ENCODE data around the gene ACP7.
A peak's percentile ranks its signal among the peaks of the same experiment; 100 is the strongest.
"Not testable (repeated sequence)": the region's sequence is repeated elsewhere in the genome, so short reads cannot be mapped to it uniquely, and the experiment has no call there.

Gene ACP7

GRCh38 chr19:39083983-39084731 is at the start of gene ACP7:
Gene ACP7, plus strand, starts transcription at chr19:39084368. Its CDS starts 902 bp downstream, at chr19:39085270.
- DNase-seq, result no peak

- no peak for DNase-seq
These were observed 47.6 kb upstream of the ACP7 start for GRCh38 chr19:39036581-39036980.

DNA sequence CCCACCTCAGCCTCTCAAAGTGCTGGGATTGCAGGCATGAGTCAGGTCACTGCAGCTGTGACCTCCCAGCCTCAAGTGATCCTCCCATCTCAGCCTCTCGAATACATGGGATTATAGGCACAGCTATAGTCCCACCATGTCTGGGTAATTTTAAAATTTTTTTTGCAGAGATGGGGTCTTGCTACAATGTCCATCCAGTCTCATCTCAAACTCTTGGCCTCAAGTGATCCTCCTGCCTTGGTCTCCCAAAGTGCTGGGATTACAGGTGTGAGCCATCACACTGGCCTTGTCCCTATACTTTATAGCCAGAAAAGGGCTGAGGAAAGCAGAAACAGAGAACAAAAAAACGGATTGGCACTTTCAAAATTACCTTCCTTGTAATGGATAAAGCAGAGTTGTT is 47.0 kb upstream of the ACP7 start:
- no peak for DNase-seq

- peak; percentile 19 for DNase-seq
These were observed 46.1 kb upstream of the ACP7 start for GRCh38 chr19:39038098-39038497.

- no peak for DNase-seq
These were observed 38.7 kb upstream of the ACP7 start for GRCh38 chr19:39045506-39045905.

DNA sequence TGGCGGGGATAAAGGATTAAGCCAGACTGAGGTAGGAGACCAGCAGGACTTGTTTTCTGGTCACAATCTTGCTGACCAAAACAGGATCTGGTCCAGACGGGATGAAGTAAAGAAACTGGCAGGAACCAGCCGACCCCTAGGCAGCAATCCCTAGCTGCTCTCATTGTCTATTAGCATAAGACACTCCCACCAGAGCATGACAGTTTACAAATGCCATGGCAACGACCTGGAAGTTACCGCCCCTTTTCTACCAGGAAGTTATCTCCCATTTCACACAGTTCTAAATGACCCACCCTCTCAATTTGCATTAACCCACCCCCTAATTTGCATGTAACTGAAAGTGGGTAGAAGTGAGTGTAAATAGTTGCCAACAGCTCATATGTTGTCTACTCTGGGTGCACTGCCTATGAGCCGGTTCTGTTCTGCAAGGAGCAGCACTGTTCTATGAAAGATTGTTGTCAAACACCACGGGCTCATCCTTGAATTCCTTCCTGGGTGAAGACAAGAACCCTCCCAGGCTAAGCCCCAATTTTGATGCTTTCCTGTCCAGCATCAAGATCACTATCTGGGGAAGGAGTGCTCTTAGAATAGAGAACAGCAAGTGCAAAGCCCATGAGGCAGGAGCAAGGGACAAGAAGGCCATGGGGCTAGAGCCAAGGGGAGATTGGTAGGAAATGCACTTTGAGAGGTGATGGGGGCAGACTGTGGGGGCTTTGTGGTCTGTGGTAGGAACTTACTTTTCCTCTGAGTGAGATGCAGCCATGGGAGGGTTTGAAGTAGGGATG is 37.9 kb upstream of the ACP7 start:
- DNase-seq, result no peak

GRCh38 chr19:39047073-39047472 is 37.1 kb upstream of the ACP7 start:
- DNase-seq, result no peak

GRCh38 chr19:39052243-39052746 is 31.9 kb upstream of the ACP7 start:
- DNase-seq, result no peak

- DNase-seq, result no peak
These were observed 31.3 kb upstream of the ACP7 start for GRCh38 chr19:39052846-39053245.

DNA sequence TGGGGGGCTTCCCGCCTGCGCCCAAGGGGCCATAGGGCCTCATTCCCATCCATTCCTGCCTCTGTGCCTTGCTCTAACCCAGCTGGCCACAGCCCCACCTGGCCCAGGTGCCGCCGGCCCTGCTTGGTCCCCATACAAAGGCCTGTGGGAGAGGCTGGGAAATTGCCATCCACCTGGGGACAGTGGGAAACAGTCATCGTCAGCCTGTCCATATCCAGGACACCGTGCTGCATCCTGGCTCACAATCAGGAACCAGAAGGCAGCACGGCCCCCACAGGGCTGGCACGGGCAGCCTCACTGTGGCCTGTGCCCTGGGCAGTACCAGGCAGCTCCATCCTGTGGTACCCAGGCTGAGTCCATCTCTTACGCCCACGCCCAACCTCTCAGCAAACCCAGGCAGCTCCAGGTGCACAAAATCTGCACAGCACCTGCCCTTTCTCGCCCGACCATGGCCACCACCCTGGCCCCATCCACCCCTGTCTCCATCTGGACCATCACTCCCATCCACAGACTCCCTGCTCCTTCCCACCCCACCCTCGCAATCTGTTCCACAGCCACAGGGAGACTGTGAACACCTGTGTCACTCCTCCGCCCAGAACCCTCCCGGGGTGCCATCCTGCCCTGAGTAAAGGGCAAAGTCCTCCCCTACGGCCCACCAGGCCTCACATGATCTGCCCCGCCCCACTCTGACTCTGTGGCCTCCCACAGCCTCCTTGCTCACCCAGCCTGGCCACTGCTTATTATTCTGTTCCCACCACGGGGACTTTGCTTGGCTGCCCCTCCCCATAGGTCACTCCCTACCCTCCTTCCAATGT is 30.7 kb upstream of the ACP7 start:
- DNase-seq, result no peak

DNA sequence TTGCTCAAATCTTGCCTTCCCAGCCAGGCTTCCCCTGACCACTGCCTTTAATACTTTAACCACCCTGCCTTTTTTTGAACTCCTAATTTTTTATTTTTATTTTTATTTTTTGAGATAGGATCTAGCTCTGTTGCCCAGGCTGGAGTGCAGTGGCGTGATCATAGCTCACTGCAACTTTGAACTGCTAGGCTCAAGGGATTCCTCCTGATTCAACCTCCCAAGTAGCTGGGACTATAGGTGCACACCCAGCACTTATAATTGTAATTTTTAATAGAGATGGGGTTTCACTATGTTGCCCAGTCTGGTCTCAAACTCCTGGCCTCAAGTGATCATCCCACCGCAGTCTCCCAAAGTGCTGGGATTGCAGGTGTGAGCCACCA is 30.1 kb upstream of the ACP7 start:
- no peak for DNase-seq

- DNase-seq, result no peak
These were observed 26.6 kb upstream of the ACP7 start for GRCh38 chr19:39057615-39058014.

GRCh38 chr19:39059302-39059701 is 24.9 kb upstream of the ACP7 start:
- no peak for DNase-seq

- no peak for DNase-seq
These were observed 24.0 kb upstream of the ACP7 start for GRCh38 chr19:39060171-39060570.

- DNase-seq, result no peak
These were observed 19.8 kb upstream of the ACP7 start for GRCh38 chr19:39064405-39064804.

DNA sequence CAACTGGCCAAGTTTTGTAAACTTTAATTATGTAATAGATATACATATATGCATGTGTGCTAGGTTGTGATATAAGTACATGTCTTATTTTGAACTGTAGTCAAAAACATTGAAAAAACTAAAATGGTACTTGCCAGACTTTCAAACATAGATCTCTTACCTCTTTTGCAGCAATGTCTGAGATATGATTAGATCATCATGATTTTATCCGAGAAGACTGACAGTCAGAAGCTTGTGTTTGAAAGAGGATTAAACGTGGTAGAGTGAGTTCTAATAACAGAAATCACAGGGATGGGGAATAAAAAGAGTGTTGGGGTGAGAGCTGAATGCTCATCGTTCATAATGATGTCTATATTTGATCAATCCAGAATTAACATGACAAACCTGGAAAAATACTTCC is 18.2 kb upstream of the ACP7 start:
- no peak for DNase-seq

- DNase-seq, result no peak
These were observed 17.1 kb upstream of the ACP7 start for GRCh38 chr19:39067104-39067503.

DNA sequence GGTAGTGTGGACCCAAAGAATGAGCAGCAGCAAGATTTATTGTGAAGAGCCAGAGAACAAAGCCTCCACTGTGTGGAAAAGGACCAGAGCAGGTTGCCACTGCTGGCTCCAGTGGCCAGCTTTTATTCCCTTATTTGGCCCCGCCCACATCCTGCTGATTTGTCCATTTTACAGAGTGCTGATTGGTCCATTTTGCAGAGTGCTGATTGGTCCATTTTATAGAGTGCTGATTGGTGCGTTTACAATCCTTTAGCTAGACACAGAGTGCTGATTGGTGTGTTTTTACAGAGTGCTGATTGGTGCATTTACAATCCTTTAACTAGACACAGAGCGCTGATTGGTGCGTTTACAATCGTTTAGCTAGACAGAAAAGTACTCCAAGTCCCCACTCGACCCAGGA is 15.9 kb upstream of the ACP7 start:
- DNase-seq, result not testable (repeated sequence)

GRCh38 chr19:39070888-39071287 is 13.3 kb upstream of the ACP7 start:
- DNase-seq, result no peak

DNA sequence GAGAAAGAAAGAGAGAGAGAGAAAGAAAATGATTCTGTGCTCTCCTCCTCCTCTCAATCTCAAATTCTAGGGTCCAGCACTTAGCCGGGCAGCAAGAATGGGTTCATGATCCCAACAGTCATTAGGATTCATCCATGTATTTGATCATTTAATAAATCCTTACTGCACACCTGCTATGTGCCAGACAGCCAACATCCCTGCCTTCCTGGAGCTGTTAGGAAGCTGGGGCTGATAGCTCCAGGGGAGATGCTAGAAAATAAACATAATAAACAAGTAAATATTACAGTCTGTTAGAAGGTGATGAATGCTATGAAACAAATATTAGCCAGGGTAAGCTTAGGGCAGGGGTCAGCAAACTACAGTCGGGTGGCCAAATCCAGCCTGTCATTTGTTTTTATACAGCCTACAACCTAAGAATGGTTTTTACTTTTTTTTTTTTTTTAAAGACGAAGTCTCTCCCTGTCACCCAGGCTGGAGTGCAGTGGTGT is 9.9 kb upstream of the ACP7 start:
- DNase-seq, result no peak

DNA sequence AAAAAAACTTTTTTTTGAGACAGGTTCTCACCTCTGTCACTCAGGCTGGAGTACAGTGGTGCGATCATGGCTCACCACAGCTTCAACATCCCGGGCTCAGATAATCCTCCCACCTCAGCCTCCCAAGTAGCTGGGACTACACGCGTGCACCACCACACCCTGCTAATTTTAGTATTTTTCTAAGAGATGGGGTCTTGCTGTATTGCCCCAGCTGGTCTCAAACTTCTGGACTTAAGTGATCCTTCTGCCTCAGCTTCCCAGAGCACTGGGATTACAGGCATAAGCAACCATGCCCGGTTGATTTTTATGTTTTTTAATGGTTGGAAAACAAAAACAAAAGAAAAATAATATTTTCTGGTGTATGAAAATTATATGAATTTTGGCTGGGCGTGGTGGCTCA is 9.2 kb upstream of the ACP7 start:
- DNase-seq, result no peak

- DNase-seq, result no peak
These were observed 6.8 kb upstream of the ACP7 start for GRCh38 chr19:39077323-39077722.

Measured in NCI-H524 treated with DMSO at 0.1 percent for 48 hours (cell line).